ENCODE measurements around the gene ADAMTS9.

The ADAMTS9 gene

DNA sequence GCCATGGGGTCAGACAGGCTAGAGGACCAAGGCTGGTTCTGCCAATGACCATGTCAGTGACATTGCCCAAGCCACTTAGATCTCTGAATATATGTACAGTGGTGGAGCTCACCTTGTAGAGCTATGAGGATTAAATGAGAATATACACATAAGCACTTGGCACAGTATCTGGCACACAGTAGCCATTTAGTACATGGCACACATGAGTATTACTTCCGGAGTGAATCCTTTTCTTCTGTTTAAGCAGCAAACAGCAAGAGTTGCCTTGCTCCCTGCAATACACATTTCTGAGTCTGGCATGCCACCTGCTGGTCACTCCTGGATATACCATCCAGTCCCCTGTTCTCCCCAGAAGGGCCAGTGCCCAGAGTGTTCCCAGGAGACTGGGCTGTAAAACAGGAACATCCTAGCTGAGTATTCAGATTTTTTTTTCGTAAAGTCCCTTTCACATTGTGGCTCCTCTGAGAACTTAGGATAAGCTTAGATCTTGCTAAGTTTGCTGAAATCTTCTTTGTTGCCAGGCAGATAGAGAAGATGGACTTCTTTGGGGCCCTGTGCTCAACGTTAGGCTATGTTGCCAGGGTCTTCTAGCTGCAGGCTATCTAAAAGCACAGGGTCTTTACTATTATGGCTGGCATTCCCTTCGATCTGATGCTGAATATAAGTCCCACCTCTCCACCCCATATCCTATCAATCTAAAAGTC is 203.4 kb downstream of the ADAMTS9 start:
- no peak overlapping the region for H3K27ac ChIP-seq (ENCODE audit: low read depth, low read length)
- H3K27me3 ChIP-seq (ENCODE audit: control insufficient read depth in 1 of 2, insufficient read depth in 2 of 2, low read length in 2 of 2), result peaks cover 0 to under 1% of the 10 kb centered on the region in 2 donors
- H3K36me3 ChIP-seq (ENCODE audit: control insufficient read depth in 1 of 2, insufficient read depth in 2 of 2, low read length in 2 of 2), result no peaks in the 10 kb centered on the region
- H3K9ac ChIP-seq (ENCODE audit: low read depth in 1 of 2, low read length in 2 of 2), result no peak overlapping the region
- no peaks in the 10 kb centered on the region for H3K9me3 ChIP-seq (ENCODE audit: control insufficient read depth in 1 of 2, low read length in 2 of 2)
- H3K4me1 ChIP-seq (ENCODE audit: control insufficient read depth in 1 of 2, insufficient read depth in 2 of 2, low read length in 2 of 2), result no peaks in the 10 kb centered on the region
- no peak overlapping the region for H3K4me3 ChIP-seq (ENCODE audit: low read depth in 1 of 2, low read length in 2 of 2)

DNA sequence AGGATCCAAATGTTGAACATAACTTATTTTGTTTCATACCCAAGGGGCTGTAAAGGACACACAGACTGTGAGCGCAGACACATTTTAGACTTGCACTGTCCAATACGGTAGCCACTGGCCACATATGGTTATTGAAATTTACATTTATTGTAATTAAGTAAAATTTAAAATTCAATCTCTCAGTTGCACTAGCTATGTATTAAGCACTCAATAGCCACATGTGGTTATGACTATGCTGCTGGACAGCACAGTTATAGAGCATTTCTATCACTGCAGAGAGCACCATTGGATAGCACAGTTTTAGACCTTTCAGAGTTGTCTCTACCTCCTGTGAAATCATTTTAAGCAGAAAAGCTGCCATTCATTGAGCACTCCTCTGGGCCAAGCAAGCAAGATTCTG is 204.3 kb downstream of the ADAMTS9 start:
- no peaks in the 10 kb centered on the region for H3K4me1 ChIP-seq (ENCODE audit: control insufficient read depth in 1 of 2, insufficient read depth in 2 of 2, low read length in 2 of 2)
- no peak overlapping the region for H3K4me3 ChIP-seq (ENCODE audit: low read depth in 1 of 2, low read length in 2 of 2)
- no peaks in the 10 kb centered on the region for H3K9me3 ChIP-seq (ENCODE audit: control insufficient read depth in 1 of 2, low read length in 2 of 2)
- H3K9ac ChIP-seq (ENCODE audit: low read depth in 1 of 2, low read length in 2 of 2), result no peak overlapping the region
- H3K36me3 ChIP-seq (ENCODE audit: control insufficient read depth in 1 of 2, insufficient read depth in 2 of 2, low read length in 2 of 2), result no peaks in the 10 kb centered on the region
- no peaks in the 10 kb centered on the region for H3K27me3 ChIP-seq (ENCODE audit: control insufficient read depth in 1 of 2, insufficient read depth in 2 of 2, low read length in 2 of 2)
- H3K27ac ChIP-seq (ENCODE audit: low read depth, low read length), result no peak overlapping the region

DNA sequence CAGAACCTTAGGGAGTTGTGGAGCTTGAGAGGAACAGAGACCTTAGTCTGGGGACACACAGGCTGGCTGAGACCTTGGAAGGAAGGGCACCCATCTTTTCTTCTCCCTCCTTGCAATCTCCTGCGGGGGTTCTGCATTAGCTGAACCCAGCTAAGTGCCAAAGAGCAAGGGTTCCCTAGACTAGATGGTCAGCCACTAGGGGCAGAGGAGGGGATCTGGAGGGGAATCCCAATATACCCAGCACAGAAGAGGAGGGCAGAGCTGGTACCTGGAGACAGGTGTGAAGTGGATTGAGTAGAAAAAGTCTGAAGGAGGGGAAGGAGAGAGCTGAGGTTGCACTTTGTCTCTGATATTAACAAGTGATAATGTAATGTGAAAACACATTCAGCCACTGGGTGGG is 212.8 kb downstream of the ADAMTS9 start:
- Histone ChIP-seq H3K4me1 (ENCODE audit: control insufficient read depth in 1 of 2, insufficient read depth in 2 of 2, low read length in 2 of 2) (no peaks in the 10 kb centered on the region), H3K36me3 (ENCODE audit: control insufficient read depth in 1 of 2, insufficient read depth in 2 of 2, low read length in 2 of 2) (no peaks in the 10 kb centered on the region), H3K27me3 (ENCODE audit: control insufficient read depth in 1 of 2, insufficient read depth in 2 of 2, low read length in 2 of 2) (no peaks in the 10 kb centered on the region), H3K9ac (ENCODE audit: low read depth in 1 of 2, low read length in 2 of 2) (no peak overlapping the region), H3K4me3 (ENCODE audit: low read depth in 1 of 2, low read length in 2 of 2) (no peak overlapping the region), H3K9me3 (ENCODE audit: control insufficient read depth in 1 of 2, low read length in 2 of 2) (no peaks in the 10 kb centered on the region), H3K27ac (ENCODE audit: low read depth, low read length) (no peak overlapping the region)

GRCh38 chr3:64473466-64473865 is 214.3 kb downstream of the ADAMTS9 start:
- H3K27ac ChIP-seq (ENCODE audit: low read depth, low read length), result no peak overlapping the region
- no peaks in the 10 kb centered on the region for H3K36me3 ChIP-seq (ENCODE audit: control insufficient read depth in 1 of 2, insufficient read depth in 2 of 2, low read length in 2 of 2)
- H3K27me3 ChIP-seq (ENCODE audit: control insufficient read depth in 1 of 2, insufficient read depth in 2 of 2, low read length in 2 of 2), result no peaks in the 10 kb centered on the region

GRCh38 chr3:64470436-64470835 is 217.4 kb downstream of the ADAMTS9 start:
- Histone ChIP-seq H3K4me1 (ENCODE audit: control insufficient read depth in 1 of 2, insufficient read depth in 2 of 2, low read length in 2 of 2) (no peaks in the 10 kb centered on the region), H3K27me3 (ENCODE audit: control insufficient read depth in 1 of 2, insufficient read depth in 2 of 2, low read length in 2 of 2) (no peaks in the 10 kb centered on the region), H3K4me3 (ENCODE audit: low read depth in 1 of 2, low read length in 2 of 2) (no peak overlapping the region), H3K36me3 (ENCODE audit: control insufficient read depth in 1 of 2, insufficient read depth in 2 of 2, low read length in 2 of 2) (no peaks in the 10 kb centered on the region), H3K27ac (ENCODE audit: low read depth, low read length) (no peak overlapping the region), H3K9me3 (ENCODE audit: control insufficient read depth in 1 of 2, low read length in 2 of 2) (no peaks in the 10 kb centered on the region), H3K9ac (ENCODE audit: low read depth in 1 of 2, low read length in 2 of 2) (no peak overlapping the region)

More at GRCh38 chr3:64473466-64473865, 214.3 kb downstream of the ADAMTS9 start:
- H3K4me1 ChIP-seq (ENCODE audit: control insufficient read depth in 1 of 2, insufficient read depth in 2 of 2, low read length in 2 of 2), result no peaks in the 10 kb centered on the region
- no peak overlapping the region for H3K4me3 ChIP-seq (ENCODE audit: low read depth in 1 of 2, low read length in 2 of 2)
- no peak overlapping the region for H3K9ac ChIP-seq (ENCODE audit: low read depth in 1 of 2, low read length in 2 of 2)
- H3K9me3 ChIP-seq (ENCODE audit: control insufficient read depth in 1 of 2, low read length in 2 of 2), result no peaks in the 10 kb centered on the region

DNA sequence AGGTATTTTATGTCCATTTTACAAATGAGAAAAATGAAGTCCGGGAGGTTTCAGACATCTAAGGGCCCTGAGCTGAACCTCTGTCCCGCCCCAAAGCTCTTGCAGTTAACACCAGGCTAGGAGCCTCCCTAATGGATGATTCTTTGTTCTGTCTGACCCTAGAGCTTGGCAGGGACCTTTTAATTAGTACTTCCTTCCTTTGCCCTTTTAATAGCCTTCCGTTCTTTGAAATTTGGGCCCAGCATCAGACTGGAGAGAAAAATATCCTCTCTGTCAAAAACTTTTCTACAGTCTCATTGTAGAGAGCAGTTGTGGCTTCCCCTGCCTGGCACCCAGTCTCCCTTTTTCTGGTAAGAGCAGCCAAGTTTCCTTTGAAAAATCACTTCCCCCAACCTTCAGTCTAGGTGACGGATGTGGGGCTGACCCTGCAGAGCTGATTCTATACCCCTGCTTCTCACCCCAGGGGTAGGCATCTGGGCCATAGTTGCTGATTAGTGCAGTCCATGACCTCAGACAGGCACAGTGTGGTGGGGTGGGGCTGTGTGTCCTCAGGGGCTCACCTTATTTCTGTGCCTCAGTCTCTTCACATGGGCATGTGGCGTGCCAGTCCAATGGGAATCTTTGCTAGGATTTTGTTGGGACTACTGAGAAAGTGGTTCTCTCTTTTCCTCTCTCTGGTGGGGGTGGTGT is 220.4 kb downstream of the ADAMTS9 start:
- H3K9ac ChIP-seq (ENCODE audit: low read depth in 1 of 2, low read length in 2 of 2), result no peak overlapping the region
- no peak overlapping the region for H3K4me3 ChIP-seq (ENCODE audit: low read depth in 1 of 2, low read length in 2 of 2)
- no peaks in the 10 kb centered on the region for H3K27me3 ChIP-seq (ENCODE audit: control insufficient read depth in 1 of 2, insufficient read depth in 2 of 2, low read length in 2 of 2)
- no peaks in the 10 kb centered on the region for H3K4me1 ChIP-seq (ENCODE audit: control insufficient read depth in 1 of 2, insufficient read depth in 2 of 2, low read length in 2 of 2)
- H3K9me3 ChIP-seq (ENCODE audit: control insufficient read depth in 1 of 2, low read length in 2 of 2), result no peaks in the 10 kb centered on the region
- H3K36me3 ChIP-seq (ENCODE audit: control insufficient read depth in 1 of 2, insufficient read depth in 2 of 2, low read length in 2 of 2), result no peaks in the 10 kb centered on the region
- no peak overlapping the region for H3K27ac ChIP-seq (ENCODE audit: low read depth, low read length)

Measured in duodenal mucosa (tissue), 2 donors.